Measurements from ENCODE around the gene CFAP221.
A peak's percentile ranks its signal among the peaks of the same experiment; 100 is the strongest.

CFAP221 gene

DNA sequence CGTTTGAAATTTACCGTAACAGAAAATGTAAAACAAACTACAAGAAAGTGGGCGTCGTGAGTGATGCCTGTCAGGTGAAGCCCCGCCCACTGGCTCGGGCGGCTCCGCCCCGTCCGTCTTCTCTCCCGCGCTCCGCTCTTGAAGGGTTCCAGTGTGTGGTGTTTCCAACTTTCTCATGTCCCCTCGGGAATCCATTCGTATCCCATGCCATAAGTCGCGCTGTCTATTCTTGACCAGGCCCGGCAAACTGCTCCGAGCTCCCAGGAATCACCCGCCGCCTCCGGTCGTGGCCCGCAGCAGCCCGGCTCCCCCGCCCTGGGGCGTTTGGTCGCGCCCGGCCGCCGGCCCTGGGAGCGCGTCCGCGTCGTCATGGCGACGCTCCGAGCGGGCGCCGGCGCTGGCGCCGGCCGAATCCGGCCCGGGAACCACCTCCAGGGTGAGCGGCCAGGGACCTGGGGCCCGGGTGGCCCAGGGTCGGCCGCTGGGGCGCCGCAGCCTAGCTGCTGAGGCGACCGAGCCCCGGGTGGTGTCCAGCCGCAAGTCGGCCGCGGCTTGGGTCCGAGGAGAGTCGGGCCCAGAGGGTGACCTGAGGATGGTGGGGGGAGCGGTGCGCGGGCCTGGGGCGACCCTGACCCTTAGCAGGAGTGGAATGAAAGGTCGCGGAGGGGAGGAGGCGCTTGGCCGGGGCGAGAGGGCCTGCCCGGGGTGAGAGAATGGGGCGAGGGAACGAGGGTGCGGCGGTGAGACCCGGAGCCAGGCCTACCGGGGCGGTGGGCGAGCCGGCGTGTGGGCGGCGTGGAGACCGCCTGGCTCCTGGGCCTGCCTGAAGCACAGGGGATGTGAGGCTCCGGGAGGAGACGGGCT lies at the start of gene CFAP221:
CFAP221 (plus strand) TSS at position 375 of the 864 bp plus-strand sequence. CDS start 1,683 bp downstream, outside the sequence.
- DNase-seq = peak; percentile 2 to 82 (median 49)

GRCh38 chr2:119495948-119496347 lies 48.3 kb upstream of the CFAP221 start:
- DNase-seq = no peak

- no peak for DNase-seq
Observed at GRCh38 chr2:119496682-119497081, 47.6 kb upstream of the CFAP221 start.

DNA sequence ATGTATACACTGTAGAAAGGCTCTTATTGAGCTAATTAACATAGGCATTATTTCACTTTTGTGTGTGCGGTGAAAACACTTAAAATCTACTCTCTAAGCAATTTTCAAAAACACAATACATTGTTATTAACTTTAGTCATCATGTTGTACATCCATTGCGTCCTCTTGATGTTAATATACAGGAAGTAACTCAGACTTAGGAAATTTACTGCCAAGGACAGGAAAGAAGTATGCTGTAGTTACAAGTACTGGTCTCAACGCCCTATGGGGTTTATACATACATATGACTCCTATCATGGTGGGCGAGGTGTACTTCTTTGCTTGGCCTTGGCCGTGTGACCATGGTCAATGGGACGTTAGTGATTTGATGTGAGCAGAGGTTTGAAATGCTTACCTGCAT lies 35.5 kb upstream of the CFAP221 start:
- no peak for DNase-seq

GRCh38 chr2:119511989-119512388 lies 32.3 kb upstream of the CFAP221 start:
- no peak for DNase-seq

- no peak for DNase-seq
Observed at GRCh38 chr2:119512946-119513345, 31.3 kb upstream of the CFAP221 start.

DNA sequence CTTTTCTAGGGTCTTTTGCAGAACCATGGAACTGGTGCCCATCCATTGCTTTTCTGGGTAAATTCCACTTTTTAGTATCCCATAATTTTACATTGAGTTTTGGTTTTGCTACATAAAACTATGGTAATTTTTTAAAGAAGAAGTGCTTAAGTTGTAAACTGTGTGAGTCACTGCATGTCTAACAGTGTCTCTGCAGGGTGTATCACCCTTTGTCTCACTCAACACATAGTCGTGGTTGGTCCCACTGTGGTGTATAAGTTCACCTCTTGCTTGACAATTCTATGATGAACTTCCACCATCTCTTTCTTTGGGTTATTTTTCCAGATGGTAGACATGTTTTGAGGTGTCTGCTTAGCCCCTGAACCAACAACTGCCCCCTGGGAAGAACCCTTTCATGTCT lies 30.4 kb upstream of the CFAP221 start:
- DNase-seq = no peak

DNA sequence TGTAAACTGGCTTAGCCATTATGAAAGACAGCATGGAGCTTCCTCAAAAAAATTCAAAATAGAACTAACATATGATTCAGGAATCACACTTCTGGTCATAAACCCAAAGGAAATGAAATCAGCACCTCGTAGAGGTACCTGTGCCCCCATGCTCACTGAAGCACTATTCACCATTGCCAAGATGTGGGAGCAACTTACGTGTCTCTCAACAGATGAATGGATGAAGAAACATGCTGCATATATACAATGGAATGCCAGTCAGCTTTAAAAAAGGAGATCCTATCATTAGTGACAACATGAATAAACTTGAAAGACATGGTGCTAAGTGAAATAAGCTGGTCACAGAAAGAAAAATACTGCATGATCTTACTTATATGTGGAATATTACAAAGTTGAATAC lies 28.1 kb upstream of the CFAP221 start:
- no peak for DNase-seq

GRCh38 chr2:119517433-119517832 lies 26.8 kb upstream of the CFAP221 start:
- peak in 8 of 51 donors; percentile 1 to 27 (median 7) for DNase-seq

GRCh38 chr2:119518401-119519056 lies 25.7 kb upstream of the CFAP221 start:
- DNase-seq = no peak

GRCh38 chr2:119519057-119519408 lies 25.2 kb upstream of the CFAP221 start:
- no peak for DNase-seq

DNA sequence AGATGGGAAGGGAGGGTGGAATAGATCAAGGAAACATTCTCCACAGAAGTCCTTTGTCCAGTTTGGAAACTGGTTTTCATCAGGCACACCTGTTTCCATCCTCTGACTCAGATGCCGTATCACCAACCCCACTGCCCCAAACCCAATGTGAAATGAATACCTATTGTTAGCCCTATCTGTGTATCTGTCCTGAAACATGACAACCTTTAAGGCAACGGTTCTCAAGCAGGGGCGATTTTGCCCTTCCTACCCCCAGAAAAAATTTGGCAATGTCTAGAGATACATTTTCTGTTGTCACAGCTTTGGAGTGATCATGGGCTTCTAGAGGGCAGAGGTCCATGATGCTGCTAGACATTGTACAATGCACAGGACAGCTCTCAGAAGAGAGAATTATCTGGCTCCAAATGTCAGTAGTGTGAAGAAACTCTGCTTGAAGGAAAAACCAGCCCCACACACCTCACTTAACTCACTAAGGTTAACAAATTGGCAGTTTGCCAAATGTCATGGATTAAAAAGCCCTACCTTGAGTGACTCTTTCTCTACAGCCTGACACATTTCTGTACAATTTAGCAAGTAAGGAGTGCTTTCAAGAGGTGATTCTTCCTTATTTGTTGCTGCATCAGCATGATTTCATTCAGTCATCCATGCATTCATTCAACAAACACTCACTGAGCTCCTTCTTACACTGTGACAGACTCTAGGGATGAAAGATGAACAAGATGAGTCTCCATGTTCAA lies 23.4 kb upstream of the CFAP221 start:
- DNase-seq = no peak

DNA sequence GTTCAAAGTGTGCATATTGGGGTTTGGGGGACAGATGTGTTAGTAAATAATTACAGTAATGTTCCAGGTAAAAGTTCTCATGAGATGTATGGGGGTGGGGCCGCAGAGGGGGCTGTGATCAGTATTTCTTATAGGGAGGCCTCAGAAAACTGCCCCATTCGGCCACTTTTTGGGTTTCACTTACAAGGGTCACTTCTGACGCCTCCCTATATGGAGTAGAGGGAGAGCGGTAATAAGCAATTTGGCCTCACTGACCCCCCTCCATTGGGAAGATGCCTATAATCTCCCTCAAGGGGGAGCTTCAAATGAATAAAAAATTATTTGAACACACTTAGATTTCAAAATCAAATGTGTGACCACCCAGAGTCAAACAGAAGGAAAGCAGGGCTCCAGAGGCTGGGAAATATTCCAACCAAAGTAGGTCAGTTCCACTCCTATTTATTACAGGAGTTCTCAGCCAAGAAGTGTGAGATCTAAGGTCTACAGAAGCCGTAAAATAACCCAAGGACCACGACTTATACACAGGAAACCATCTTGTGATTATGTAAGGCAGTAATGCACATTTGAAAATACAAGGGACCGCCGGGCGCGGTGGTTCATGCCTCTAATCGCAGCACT lies 22.7 kb upstream of the CFAP221 start:
- DNase-seq = no peak

GRCh38 chr2:119522671-119523070 lies 21.6 kb upstream of the CFAP221 start:
- DNase-seq = no peak

DNA sequence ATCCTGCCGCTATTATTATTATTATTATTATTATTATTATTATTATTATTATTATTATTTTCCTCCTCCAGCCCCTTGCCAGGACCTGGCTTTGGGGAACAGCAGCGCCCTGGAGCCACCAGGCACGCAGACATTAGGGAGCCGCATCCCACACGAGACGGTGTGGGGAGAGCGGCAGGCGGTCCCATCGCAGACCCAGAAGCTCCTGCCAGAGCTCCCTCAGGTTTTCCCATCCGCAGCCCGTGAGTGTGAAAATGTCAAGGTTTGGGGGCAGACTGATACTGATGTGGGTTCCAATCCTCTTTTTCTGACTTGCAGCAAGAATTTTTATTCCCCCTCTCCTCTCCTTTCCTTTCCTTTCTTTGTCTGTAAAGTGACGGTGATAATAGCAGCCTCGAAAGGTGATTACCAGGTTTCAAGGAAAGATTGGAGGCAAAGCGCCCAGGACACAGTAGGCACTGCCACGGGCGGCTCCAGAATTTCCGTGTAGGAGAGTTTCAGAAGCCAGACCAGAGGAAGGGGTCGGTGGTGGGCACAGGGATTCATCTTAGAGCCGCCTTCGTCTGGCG lies 20.8 kb upstream of the CFAP221 start:
- DNase-seq = no peak

GRCh38 chr2:119523952-119524694 lies 20.1 kb upstream of the CFAP221 start, which contains the start of gene SCTR:
SCTR (minus strand) TSS chr2:119524483; CDS start chr2:119524226, 257 bp downstream.
- peak in 1 of 51 donors; percentile 6 for DNase-seq

DNA sequence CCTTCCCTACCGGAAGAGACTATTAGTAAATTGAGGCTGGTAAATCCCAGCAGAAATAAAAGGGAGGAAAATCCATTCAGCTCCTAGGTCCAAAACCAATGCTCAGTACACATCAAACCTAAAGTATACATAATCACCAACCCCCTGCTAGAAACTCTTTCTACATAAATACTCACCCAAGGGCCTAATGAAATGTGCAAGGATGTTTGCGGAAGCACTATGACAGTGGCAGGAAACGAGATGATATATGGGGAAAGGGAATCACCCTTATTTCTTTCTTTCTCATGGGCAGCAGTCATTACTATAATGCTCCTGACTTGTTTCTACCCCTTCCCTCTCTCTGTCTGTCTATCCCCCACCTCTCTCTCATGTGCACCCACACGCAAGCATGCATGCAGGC lies 18.6 kb upstream of the CFAP221 start:
- no peak for DNase-seq

- no peak for DNase-seq
Observed at GRCh38 chr2:119527999-119528398, 16.2 kb upstream of the CFAP221 start.

DNA sequence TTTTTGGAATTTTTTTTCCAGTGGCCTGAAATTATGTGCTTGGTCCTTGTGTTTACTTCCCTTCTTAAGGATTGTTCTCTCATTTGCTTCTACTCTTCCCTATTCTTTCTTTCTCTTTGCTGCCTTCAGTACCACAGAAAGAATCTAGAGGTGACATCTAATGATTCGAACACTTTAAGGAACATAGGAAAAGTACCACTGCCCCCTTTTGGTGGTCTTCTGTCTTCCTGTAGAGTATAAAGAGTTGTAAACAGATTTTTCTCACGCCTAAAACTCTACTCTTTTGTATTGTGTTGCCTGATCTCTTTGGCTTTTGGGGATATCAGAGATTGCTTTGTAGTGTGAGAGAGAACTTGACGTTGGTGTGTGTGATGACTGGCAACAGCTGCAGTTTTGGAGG lies 13.0 kb upstream of the CFAP221 start:
- no peak for DNase-seq

- no peak for DNase-seq
Observed at GRCh38 chr2:119533560-119533959, 10.7 kb upstream of the CFAP221 start.

DNA sequence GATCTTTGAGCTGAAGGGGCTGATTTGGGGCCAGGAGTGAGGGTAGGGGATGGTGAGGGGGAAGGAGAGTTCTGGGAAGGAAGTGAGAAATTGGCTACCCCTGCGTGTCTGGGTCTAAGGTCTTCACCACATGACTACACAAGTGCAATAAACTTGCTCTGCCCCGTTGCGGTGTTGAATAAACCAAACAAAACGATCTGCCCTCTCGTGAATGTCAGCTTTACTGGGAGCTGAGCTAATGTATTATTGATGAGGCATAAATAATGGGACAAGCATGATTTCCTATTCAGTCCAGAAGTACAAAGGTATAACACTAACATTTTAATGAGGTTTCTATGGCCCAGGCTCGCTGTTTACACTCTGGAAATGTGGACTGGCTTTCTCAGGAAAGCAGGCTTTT lies 8.0 kb upstream of the CFAP221 start:
- no peak for DNase-seq
